ENCODE measurements around the gene MCC.

- TF ChIP-seq ZNF501 (tag by site-specific recombination; IDR thresholded peaks at IDR 0.05) (no peak), ZNF623 (tag by site-specific recombination; IDR thresholded peaks at IDR 0.05) (no peak), ZNF223 (tag by site-specific recombination; IDR thresholded peaks at IDR 0.05) (no peak), CTCF (tag by site-specific recombination; IDR thresholded peaks at IDR 0.05) (no peak), ZNF639 (tag by site-specific recombination; IDR thresholded peaks at IDR 0.05) (no peak), TCF7L2 (IDR thresholded peaks at IDR 0.05; ENCODE audit: borderline replicate concordance, low read depth, low read length) (no peak), ZBTB7A (tag by site-specific recombination; IDR thresholded peaks at IDR 0.05; ENCODE audit: low read depth) (no peak), ZIC2 (tag by site-specific recombination; IDR thresholded peaks at IDR 0.05) (no peak), ZNF112 (tag by site-specific recombination; IDR thresholded peaks at IDR 0.05) (no peak), TSHZ1 (tag by site-specific recombination; IDR thresholded peaks at IDR 0.05; ENCODE audit: borderline replicate concordance) (no peak), ZNF777 (tag by site-specific recombination; IDR thresholded peaks at IDR 0.05; ENCODE audit: borderline replicate concordance) (no peak)
Measured at GRCh38 chr5:113358696-113359095, 129.6 kb downstream of the MCC start.
